OCI-LY3 (cell line): ENCODE data around the gene DPP6.

Source experiments
- H2AFZ ChIP-seq: fragments of 200-600, 300-600 bp; shearing (Covaris generic); 2 replicates; pipeline ENCODE4 v1.6.0; 2014; ENCODE audit warnings: antibody characterized with exemption, low read depth, low read length
- H3K27ac ChIP-seq: fragments of 200-600, 300-600 bp; sonication (generic); 2 replicates; pipeline ENCODE4 v1.5.1; 2014; ENCODE audit warnings: mild to moderate bottlenecking, low read length, moderate library complexity, mixed read lengths
- H3K27me3 ChIP-seq: fragments of 200-600, 300-600 bp; sonication (generic); 2 replicates; pipeline ENCODE4 v1.6.1; 2014; ENCODE audit warnings: low read depth, low read length, mixed read lengths
- H3K36me3 ChIP-seq: fragments of 200-600, 300-600 bp; sonication (generic); replicated peaks from 2 replicates; pipeline ENCODE3; 2014; ENCODE audit warnings: low read depth, low read length, mixed read lengths
- H3K4me1 ChIP-seq: fragments of 300-600, 200-600 bp; sonication (generic); 2 replicates; pipeline ENCODE4 v1.6.1; 2014; ENCODE audit warnings: low read length, mixed read lengths
- H3K4me2 ChIP-seq: fragments of 200-600, 300-600 bp; sonication (generic); 2 replicates; pipeline ENCODE4 v1.6.1; 2014; ENCODE audit warnings: low read length, mixed read lengths
- H3K4me3 ChIP-seq: fragments of 300-600, 200-600 bp; sonication (generic); 2 replicates; pipeline ENCODE4 v1.5.1; 2014; ENCODE audit warnings: antibody characterized with exemption, mild to moderate bottlenecking, low read length, moderate library complexity
- H3K79me2 ChIP-seq: fragments of 300-600, 200-600 bp; shearing (Covaris generic); 2 replicates; pipeline ENCODE4 v1.6.1; 2014; ENCODE audit warnings: mild to moderate bottlenecking, low read length, mixed read lengths
- H3K9ac ChIP-seq: fragments of 300-600, 200-600 bp; shearing (Covaris generic); 2 replicates; pipeline ENCODE4 v1.6.0; 2014; ENCODE audit warnings: mild to moderate bottlenecking, low read length, moderate library complexity
- H3K9me3 ChIP-seq: fragments of 200-600, 300-600 bp; shearing (Covaris generic); 2 replicates; pipeline ENCODE4 v1.6.1; 2014; ENCODE audit warnings: low read length, mixed read lengths; ENCODE audit not compliant: insufficient read depth
- H4K20me1 ChIP-seq: fragments of 200-600, 300-600 bp; sonication (generic); 2 replicates; pipeline ENCODE4 v1.6.1; 2016; ENCODE audit warnings: low read length, mixed read lengths; ENCODE audit not compliant: insufficient read depth
- EZH2phosphoT487 ChIP-seq: fragments of 200-600 bp; shearing (Covaris generic); IDR thresholded peaks from 2 replicates; pipeline ENCODE4 v1.6.1; 2018; ENCODE audit warnings: antibody characterized with exemption, mixed run types, low read depth
- TF ChIP-seq, protein P1 (sequence below): fragments of 200-600, 300-600 bp; sonication (generic); IDR thresholded peaks from 2 replicates; pipeline ENCODE4 v1.5.1; 2014; ENCODE audit warnings: antibody characterized with exemption, low read length, low read depth

DPP6 gene

DNA sequence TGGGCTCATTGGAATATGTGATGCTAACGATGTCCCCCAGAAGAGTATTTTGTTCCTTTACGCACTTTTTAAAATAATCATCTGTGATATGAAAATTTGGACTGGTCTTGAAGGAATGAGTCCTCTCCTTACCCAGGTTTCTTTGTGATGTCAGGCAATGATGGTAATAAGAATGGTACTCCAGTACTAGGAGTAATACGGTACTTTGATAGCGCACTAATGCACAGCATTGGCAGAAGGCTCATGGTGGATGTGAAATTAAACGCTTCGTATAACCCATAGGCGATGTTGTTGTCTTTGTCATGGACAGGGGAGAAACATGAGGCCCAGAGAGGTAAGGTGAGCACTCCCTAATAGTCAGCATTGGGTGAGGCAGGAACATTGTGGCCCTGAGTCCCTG is 125.4 kb downstream of the DPP6 start:
- H3K4me1 ChIP-seq = no peaks in the 10 kb centered on the region
- no peaks in the 10 kb centered on the region for H3K36me3 ChIP-seq
- no peak overlapping the region for H3K9ac ChIP-seq
- no peak overlapping the region for H2AFZ ChIP-seq
- H3K9me3 ChIP-seq = no peaks in the 10 kb centered on the region
- H3K4me2 ChIP-seq = no peak overlapping the region
- no peaks in the 10 kb centered on the region; the same call in 1 of the 2 replicates for H3K27me3 ChIP-seq
- no peak for TF ChIP-seq EZH2phosphoT487
- TF ChIP-seq, protein P1, sequence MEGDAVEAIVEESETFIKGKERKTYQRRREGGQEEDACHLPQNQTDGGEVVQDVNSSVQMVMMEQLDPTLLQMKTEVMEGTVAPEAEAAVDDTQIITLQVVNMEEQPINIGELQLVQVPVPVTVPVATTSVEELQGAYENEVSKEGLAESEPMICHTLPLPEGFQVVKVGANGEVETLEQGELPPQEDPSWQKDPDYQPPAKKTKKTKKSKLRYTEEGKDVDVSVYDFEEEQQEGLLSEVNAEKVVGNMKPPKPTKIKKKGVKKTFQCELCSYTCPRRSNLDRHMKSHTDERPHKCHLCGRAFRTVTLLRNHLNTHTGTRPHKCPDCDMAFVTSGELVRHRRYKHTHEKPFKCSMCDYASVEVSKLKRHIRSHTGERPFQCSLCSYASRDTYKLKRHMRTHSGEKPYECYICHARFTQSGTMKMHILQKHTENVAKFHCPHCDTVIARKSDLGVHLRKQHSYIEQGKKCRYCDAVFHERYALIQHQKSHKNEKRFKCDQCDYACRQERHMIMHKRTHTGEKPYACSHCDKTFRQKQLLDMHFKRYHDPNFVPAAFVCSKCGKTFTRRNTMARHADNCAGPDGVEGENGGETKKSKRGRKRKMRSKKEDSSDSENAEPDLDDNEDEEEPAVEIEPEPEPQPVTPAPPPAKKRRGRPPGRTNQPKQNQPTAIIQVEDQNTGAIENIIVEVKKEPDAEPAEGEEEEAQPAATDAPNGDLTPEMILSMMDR = no peak
- no peak overlapping the region for H3K27ac ChIP-seq
- H4K20me1 ChIP-seq = no peaks in the 10 kb centered on the region
- no peak overlapping the region for H3K4me3 ChIP-seq
- H3K79me2 ChIP-seq = no peaks in the 10 kb centered on the region

DNA sequence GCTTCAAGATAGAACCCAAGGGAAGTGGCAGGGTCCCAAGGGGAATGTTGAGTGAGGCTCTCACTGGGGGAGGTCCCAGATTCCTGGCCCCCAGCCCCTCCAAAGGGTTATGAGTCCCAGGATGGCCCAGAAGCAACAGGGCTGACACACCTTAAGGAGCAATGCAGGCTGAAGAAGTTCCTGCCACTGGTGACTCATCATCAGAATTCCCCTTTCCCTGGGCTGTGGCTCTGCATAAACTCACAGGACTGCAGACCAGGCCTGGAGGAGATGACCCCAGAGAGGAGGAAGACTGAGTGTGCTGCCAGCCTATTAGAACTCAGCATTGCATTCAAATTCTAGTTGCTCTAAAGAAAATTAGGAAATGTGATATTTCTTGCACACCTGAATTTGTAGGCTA is 126.7 kb downstream of the DPP6 start:
- Histone ChIP-seq H3K36me3 (no peaks in the 10 kb centered on the region), H3K27me3 (no peaks in the 10 kb centered on the region; the same call in 1 of the 2 replicates), H3K9me3 (no peaks in the 10 kb centered on the region), H2AFZ (no peak overlapping the region), H3K4me2 (no peak overlapping the region), H3K9ac (no peak overlapping the region), H3K4me3 (no peak overlapping the region), H3K79me2 (no peaks in the 10 kb centered on the region), H3K27ac (no peak overlapping the region), H3K4me1 (no peaks in the 10 kb centered on the region), H4K20me1 (no peaks in the 10 kb centered on the region)
- TF ChIP-seq, protein P1 = no peak
- no peak for TF ChIP-seq EZH2phosphoT487

DNA sequence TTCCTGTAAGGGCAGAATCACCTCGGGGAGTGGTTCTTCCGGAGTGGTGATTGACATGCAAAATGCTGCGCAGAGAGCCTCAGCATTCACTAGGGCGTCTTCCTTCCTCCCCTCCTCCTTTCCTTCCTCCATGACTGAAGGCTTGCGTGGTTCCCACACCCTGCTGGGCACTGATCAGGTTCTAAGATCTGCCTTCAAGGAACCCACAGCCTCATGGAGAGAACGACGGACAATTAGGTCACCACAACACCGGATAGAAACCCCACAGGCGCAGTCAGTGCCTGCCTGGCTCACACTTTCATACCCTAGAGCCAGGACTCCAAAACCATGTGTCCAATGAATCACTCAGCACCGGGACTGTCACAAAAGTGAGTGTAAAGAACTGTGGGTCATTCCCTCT is 131.3 kb downstream of the DPP6 start:
- no peak overlapping the region for H3K4me3 ChIP-seq
- no peaks in the 10 kb centered on the region; the same call in 1 of the 2 replicates for H3K27me3 ChIP-seq
- H2AFZ ChIP-seq = no peak overlapping the region
- H3K4me1 ChIP-seq = no peaks in the 10 kb centered on the region
- H3K79me2 ChIP-seq = no peaks in the 10 kb centered on the region
- H3K9ac ChIP-seq = no peak overlapping the region
- no peaks in the 10 kb centered on the region for H3K9me3 ChIP-seq
- TF ChIP-seq, protein P1 = no peak
- no peak for TF ChIP-seq EZH2phosphoT487
- H4K20me1 ChIP-seq = no peaks in the 10 kb centered on the region
- H3K27ac ChIP-seq = no peak overlapping the region
- H3K4me2 ChIP-seq = no peak overlapping the region
- H3K36me3 ChIP-seq = no peaks in the 10 kb centered on the region

GRCh38 chr7:154183946-154184345 is 131.7 kb downstream of the DPP6 start:
- Histone ChIP-seq H3K79me2 (no peaks in the 10 kb centered on the region), H3K9me3 (no peaks in the 10 kb centered on the region), H3K27me3 (no peaks in the 10 kb centered on the region; the same call in 1 of the 2 replicates), H2AFZ (no peak overlapping the region), H3K36me3 (no peaks in the 10 kb centered on the region), H3K4me2 (no peak overlapping the region), H3K27ac (no peak overlapping the region), H3K9ac (no peak overlapping the region), H3K4me1 (no peaks in the 10 kb centered on the region), H4K20me1 (no peaks in the 10 kb centered on the region), H3K4me3 (no peak overlapping the region)
- TF ChIP-seq, protein P1 = no peak
